K562 (cell line): ENCODE data around the gene VAMP8.

Source experiments
- PHF20 ChIP-seq: fragments of 450-650 bp; IDR thresholded peaks from 2 replicates; pipeline ENCODE4 v1.6.1; 2018; ENCODE audit not compliant: partially characterized antibody
- ZKSCAN1 ChIP-seq: fragments of 150-350 bp; IDR thresholded peaks from 2 replicates; pipeline ENCODE4 v1.6.1; 2016; ENCODE audit warnings: low read depth, low read length
- TF ChIP-seq, protein P1 (sequence below): sonication (generic); formaldehyde crosslinking; IDR thresholded peaks from 2 replicates; pipeline ENCODE4 v1.8.0; 2022; ENCODE audit warnings: mild to moderate bottlenecking, missing genetic modification reagents
- TF ChIP-seq, protein P2 (sequence below), 3 experiments: IDR thresholded peaks in 2 of 3; conservative IDR thresholded peaks in 1 of 3; 2 replicates each; pipeline ENCODE4 v1.5.1; 2011 to 2012; ENCODE audit warnings: low read length in 3 of 3, mild to moderate bottlenecking in 3 of 3, control low read depth in 2 of 3, improper control_type of control experiment in 1 of 3, inconsistent platforms in 1 of 3, low read depth in 1 of 3, mixed read lengths in 1 of 3, moderate library complexity in 1 of 3; ENCODE audit not compliant: insufficient read depth in 2 of 3

DNA sequence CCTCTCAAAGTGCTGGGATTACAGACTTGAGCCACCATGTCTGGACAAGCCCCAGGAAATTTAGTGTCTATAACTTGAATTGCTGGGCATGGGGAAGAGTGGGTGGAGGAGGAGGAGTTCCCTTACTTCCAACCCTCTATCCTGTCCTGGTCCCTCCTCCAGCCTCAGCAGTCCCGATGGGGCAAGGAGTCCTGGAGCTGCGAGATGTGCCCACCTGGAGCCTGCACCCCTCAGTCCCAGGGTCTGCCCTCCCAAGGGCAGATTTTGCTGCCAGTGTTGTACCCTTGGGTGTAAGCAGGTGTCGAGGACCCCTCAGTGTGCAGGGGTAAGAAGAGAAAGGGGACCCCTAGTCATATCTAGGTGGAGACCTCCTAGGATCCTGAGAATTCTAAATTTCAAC, 2.8 kb downstream of the VAMP8 start:
- TF ChIP-seq, protein P1, sequence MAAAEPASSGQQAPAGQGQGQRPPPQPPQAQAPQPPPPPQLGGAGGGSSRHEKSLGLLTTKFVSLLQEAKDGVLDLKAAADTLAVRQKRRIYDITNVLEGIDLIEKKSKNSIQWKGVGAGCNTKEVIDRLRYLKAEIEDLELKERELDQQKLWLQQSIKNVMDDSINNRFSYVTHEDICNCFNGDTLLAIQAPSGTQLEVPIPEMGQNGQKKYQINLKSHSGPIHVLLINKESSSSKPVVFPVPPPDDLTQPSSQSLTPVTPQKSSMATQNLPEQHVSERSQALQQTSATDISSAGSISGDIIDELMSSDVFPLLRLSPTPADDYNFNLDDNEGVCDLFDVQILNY (CRISPR knock-in tag), result no peak
- TF ChIP-seq, protein P2, sequence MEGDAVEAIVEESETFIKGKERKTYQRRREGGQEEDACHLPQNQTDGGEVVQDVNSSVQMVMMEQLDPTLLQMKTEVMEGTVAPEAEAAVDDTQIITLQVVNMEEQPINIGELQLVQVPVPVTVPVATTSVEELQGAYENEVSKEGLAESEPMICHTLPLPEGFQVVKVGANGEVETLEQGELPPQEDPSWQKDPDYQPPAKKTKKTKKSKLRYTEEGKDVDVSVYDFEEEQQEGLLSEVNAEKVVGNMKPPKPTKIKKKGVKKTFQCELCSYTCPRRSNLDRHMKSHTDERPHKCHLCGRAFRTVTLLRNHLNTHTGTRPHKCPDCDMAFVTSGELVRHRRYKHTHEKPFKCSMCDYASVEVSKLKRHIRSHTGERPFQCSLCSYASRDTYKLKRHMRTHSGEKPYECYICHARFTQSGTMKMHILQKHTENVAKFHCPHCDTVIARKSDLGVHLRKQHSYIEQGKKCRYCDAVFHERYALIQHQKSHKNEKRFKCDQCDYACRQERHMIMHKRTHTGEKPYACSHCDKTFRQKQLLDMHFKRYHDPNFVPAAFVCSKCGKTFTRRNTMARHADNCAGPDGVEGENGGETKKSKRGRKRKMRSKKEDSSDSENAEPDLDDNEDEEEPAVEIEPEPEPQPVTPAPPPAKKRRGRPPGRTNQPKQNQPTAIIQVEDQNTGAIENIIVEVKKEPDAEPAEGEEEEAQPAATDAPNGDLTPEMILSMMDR (IDR thresholded peaks at IDR 0.05 in 2 of 3, conservative IDR thresholded peaks at IDR 0.05 in 1 of 3; ENCODE audit: insufficient read depth in 2 of 3, low read depth in 1 of 3, low read length in 3 of 3), result no peak
- no peak for TF ChIP-seq ZKSCAN1
- TF ChIP-seq PHF20, result no peak
